ENCODE results near the gene HPCAL1.

DNA sequence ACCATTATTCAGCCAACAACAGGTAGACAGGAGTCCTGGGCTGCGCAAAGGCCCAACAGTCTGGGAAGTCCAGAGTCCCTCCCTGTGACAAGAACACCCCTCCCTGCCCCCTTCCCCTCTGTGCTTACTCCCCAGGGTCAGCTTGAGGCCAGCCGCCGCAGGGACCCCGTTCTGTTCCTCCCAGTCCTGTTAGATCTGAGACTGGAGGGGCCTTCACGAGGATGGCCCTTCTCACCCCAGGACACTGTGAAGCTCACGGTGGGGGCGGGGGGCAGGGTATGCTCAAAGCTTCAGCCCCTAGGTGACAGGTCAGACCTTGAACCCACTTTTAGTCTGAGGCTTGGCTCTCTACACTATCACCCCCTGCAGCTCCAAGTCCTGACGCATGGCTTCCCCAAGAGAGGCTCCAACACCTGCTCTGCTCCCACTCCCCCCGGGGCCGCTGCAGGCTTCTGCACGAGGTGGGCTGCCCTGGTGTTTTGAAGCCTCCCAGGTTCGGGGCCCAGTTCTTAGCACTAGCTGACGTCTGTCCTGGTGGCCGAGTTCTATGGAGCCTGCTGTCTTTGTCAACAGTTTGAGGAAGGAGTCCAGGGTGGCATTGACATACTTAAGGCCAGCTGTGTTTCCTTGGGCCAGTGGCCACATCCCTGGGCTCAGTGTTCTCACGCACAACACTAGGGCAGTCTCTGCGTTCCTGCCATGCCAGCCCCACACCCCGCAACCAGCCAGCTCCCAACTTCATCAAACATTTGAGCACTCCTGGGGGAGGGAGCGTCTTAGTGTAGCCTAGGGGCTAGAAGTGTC lies 37.2 kb upstream of the HPCAL1 start:
- no peak for TF ChIP-seq EZH2phosphoT487 (IDR thresholded peaks at IDR 0.05; ENCODE audit: borderline replicate concordance, low read depth, low read length)
- TF ChIP-seq, protein P1, sequence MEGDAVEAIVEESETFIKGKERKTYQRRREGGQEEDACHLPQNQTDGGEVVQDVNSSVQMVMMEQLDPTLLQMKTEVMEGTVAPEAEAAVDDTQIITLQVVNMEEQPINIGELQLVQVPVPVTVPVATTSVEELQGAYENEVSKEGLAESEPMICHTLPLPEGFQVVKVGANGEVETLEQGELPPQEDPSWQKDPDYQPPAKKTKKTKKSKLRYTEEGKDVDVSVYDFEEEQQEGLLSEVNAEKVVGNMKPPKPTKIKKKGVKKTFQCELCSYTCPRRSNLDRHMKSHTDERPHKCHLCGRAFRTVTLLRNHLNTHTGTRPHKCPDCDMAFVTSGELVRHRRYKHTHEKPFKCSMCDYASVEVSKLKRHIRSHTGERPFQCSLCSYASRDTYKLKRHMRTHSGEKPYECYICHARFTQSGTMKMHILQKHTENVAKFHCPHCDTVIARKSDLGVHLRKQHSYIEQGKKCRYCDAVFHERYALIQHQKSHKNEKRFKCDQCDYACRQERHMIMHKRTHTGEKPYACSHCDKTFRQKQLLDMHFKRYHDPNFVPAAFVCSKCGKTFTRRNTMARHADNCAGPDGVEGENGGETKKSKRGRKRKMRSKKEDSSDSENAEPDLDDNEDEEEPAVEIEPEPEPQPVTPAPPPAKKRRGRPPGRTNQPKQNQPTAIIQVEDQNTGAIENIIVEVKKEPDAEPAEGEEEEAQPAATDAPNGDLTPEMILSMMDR (conservative IDR thresholded peaks at IDR 0.05; ENCODE audit: low read length) = no peak

All from OCI-LY7 (cell line).